Measurements from ENCODE around the gene TBXAS1.

- TF ChIP-seq, protein P1, sequence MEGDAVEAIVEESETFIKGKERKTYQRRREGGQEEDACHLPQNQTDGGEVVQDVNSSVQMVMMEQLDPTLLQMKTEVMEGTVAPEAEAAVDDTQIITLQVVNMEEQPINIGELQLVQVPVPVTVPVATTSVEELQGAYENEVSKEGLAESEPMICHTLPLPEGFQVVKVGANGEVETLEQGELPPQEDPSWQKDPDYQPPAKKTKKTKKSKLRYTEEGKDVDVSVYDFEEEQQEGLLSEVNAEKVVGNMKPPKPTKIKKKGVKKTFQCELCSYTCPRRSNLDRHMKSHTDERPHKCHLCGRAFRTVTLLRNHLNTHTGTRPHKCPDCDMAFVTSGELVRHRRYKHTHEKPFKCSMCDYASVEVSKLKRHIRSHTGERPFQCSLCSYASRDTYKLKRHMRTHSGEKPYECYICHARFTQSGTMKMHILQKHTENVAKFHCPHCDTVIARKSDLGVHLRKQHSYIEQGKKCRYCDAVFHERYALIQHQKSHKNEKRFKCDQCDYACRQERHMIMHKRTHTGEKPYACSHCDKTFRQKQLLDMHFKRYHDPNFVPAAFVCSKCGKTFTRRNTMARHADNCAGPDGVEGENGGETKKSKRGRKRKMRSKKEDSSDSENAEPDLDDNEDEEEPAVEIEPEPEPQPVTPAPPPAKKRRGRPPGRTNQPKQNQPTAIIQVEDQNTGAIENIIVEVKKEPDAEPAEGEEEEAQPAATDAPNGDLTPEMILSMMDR (IDR thresholded peaks at IDR 0.05; ENCODE audit: low read depth, low read length, missing input control): no peak
- TF ChIP-seq RAD21 (IDR thresholded peaks at IDR 0.05) (no peak), YY1 (IDR thresholded peaks at IDR 0.05) (no peak), MAX (IDR thresholded peaks at IDR 0.05) (no peak), HNF4A (conservative IDR thresholded peaks at IDR 0.05) (no peak), REST (IDR thresholded peaks at IDR 0.05) (no peak), TAF1 (conservative IDR thresholded peaks at IDR 0.05) (no peak), SP1 (IDR thresholded peaks at IDR 0.05) (no peak)
- TF ChIP-seq, protein P2, sequence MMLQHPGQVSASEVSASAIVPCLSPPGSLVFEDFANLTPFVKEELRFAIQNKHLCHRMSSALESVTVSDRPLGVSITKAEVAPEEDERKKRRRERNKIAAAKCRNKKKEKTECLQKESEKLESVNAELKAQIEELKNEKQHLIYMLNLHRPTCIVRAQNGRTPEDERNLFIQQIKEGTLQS (IDR thresholded peaks at IDR 0.05): no peak
These were observed 86.3 kb downstream of the TBXAS1 start for GRCh38 chr7:139915268-139915863.

Data from liver (tissue), 3 donors.